ENCODE data around the gene COIL.

GRCh38 chr17:56898874-56899273, 62.0 kb downstream of the COIL start:
- TF ChIP-seq TAF1 (IDR thresholded peaks at IDR 0.05; ENCODE audit: borderline replicate concordance, low read depth, low read length) (no peak), POLR2AphosphoS5 (IDR thresholded peaks at IDR 0.05; ENCODE audit: low read depth, low read length) (no peak), POLR2A (IDR thresholded peaks at IDR 0.05; ENCODE audit: low read depth, low read length) (no peak)
